Measurements from ENCODE around the gene OBSCN.

Gene OBSCN

DNA sequence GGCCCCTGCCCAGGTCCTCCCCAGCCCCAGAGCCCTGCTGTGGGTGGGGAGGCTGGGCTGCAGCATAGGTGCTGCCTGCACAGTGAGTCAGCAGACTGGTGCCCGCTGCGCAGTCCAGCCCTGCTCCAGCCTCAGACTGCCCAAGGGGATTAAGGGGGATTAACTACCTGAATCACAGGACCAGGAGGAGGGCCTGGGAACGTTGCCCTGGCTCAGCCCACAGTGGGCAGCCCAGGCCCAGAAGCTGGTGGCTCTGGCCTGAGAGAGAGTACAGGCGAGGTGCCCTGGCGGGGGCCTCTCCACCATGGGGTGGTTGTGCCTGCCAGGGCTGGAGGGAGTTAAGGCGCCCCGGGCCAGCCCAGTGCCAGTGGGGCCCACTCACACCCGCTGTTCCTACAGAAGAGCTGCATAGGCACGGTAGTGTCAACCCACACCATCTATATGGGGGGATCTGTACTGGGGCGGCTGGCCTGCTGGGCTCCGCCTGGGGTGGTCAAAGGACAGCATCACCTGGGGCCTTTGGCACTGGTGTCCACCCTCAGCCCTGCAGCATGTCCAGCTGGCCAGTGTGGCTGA lies 2.3 kb downstream of the OBSCN start:
- WGBS, 2 experiments (ENCODE audit: insufficient coverage in 2 of 2) = 96 to 97% methylated on average over 7 to 10 of the region's 11 CpGs
- no peaks in the 10 kb centered on the region for H3K9me3 ChIP-seq (ENCODE audit: control insufficient read depth, low read length)
- H3K4me3 ChIP-seq (ENCODE audit: extremely low read depth, insufficient read depth, low read length, poor library complexity, severe bottlenecking) = no peak overlapping the region
- H3K27ac ChIP-seq (ENCODE audit: low read depth, low read length, severe bottlenecking) = no peak overlapping the region
- peaks cover 2% of the 10 kb centered on the region for H3K4me1 ChIP-seq (ENCODE audit: control insufficient read depth, insufficient read depth, low read length, poor library complexity, severe bottlenecking)
- peaks cover 6% of the 10 kb centered on the region for H3K36me3 ChIP-seq (ENCODE audit: control insufficient read depth, insufficient read depth, low read length)

DNA sequence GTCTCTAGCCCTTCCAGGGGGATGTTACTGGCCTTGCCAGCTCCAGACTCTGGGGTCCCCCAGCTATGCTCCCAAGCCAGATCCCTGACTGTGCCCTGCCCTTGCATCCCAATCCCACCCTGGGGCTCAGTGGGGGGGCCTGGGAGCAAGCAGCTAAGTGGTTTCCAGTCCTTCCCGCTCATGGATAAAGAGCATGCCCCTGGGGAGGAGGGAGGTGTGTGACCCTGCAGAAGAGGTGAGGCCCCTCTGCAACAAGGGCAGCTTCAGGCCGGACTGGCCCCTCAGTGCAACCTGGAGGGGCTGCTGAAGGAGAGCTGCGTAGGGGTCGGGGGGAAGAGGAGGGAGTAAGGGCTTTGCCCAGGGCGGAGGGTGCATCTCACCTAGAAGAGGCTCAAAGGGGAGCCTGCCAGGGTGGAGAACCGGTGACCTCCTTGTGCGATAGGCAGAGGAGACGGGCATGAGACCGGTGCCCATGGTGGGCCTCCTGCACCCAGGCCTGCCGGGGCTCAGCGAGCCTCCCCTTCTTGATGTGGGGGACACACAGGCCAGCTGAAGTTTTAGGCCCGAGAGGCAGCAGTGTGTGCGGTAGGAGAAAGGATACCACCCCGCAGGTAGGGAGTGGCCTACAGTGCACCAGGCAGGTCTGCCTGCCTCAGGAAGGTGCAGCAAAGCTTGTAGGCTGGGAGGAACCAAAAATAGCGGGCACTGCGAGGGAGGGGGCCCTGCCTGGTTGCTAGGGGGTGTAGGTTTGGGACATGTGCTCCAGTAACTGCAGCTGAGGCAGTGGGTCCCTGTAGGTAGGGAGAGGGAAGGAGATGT lies 3.1 kb downstream of the OBSCN start:
- WGBS, 2 experiments (ENCODE audit: insufficient coverage in 2 of 2) = 88% methylated on average over 9 to 12 of the region's 16 CpGs
- Histone ChIP-seq H3K27ac (ENCODE audit: low read depth, low read length, severe bottlenecking) (no peak overlapping the region), H3K4me1 (ENCODE audit: control insufficient read depth, insufficient read depth, low read length, poor library complexity, severe bottlenecking) (peaks cover 2% of the 10 kb centered on the region), H3K36me3 (ENCODE audit: control insufficient read depth, insufficient read depth, low read length) (peaks cover 6% of the 10 kb centered on the region), H3K4me3 (ENCODE audit: extremely low read depth, insufficient read depth, low read length, poor library complexity, severe bottlenecking) (no peak overlapping the region), H3K9me3 (ENCODE audit: control insufficient read depth, low read length) (no peaks in the 10 kb centered on the region)

DNA sequence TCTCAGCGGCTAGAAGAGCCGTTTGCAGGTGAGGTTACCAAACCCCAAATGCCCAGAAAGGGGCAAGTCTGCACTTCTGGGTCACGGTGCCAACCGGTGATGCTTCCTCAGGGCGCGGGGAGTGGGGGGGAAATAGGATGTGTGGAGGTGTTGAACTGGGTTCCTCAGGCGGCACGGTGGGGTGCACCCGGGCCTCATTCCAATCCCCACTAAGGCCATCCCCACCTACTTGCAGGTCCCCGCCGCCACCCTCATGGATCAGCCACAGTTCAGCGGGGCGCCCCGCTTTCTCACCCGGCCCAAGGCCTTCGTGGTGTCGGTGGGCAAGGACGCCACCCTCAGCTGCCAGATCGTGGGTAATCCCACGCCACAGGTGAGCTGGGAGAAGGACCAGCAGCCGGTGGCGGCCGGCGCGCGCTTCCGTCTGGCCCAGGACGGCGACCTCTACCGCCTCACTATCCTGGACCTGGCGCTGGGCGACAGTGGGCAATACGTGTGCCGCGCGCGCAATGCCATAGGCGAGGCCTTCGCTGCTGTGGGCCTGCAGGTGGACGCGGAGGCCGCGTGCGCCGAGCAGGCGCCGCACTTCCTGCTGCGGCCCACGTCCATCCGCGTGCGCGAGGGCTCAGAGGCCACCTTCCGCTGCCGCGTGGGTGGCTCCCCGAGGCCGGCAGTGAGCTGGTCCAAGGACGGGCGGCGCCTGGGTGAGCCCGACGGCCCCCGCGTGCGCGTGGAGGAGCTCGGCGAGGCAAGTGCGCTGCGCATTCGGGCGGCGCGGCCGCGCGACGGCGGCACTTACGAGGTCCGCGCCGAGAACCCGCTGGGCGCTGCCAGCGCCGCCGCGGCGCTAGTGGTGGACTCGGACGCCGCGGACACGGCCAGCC lies 3.9 kb downstream of the OBSCN start:
- 97 to 98% methylated on average over 78 to 86 of the region's 96 CpGs for WGBS, 2 experiments (ENCODE audit: insufficient coverage in 2 of 2)
- Histone ChIP-seq H3K36me3 (ENCODE audit: control insufficient read depth, insufficient read depth, low read length) (peaks cover 9% of the 10 kb centered on the region), H3K4me3 (ENCODE audit: extremely low read depth, insufficient read depth, low read length, poor library complexity, severe bottlenecking) (no peak overlapping the region), H3K27ac (ENCODE audit: low read depth, low read length, severe bottlenecking) (no peak overlapping the region), H3K4me1 (ENCODE audit: control insufficient read depth, insufficient read depth, low read length, poor library complexity, severe bottlenecking) (peaks cover 2% of the 10 kb centered on the region), H3K9me3 (ENCODE audit: control insufficient read depth, low read length) (no peaks in the 10 kb centered on the region)

DNA sequence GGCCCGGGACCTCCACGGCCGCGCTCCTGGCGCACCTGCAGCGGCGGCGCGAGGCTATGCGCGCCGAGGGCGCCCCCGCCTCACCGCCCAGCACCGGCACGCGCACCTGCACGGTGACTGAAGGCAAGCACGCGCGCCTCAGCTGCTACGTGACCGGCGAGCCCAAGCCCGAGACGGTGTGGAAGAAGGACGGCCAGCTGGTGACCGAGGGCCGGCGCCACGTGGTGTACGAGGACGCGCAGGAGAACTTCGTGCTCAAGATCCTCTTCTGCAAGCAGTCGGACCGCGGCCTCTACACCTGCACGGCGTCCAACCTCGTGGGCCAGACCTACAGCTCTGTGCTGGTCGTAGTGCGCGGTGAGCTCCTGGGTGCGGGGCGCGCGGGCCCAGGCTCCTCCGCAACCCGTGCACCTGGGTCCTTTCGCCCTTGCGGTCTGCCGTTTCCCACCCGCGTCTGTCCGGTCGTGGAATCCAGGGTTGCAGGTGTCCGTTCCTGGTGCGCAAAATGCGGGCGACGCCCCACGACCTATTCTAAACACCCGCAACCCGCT lies 4.6 kb downstream of the OBSCN start:
- no peak overlapping the region for H3K27ac ChIP-seq (ENCODE audit: low read depth, low read length, severe bottlenecking)
- 81 to 88% methylated on average over 49 to 58 of the region's 66 CpGs for WGBS, 2 experiments (ENCODE audit: insufficient coverage in 2 of 2)
- H3K36me3 ChIP-seq (ENCODE audit: control insufficient read depth, insufficient read depth, low read length) = peaks cover 12% of the 10 kb centered on the region
- no peaks in the 10 kb centered on the region for H3K9me3 ChIP-seq (ENCODE audit: control insufficient read depth, low read length)
- peaks cover 2% of the 10 kb centered on the region for H3K4me1 ChIP-seq (ENCODE audit: control insufficient read depth, insufficient read depth, low read length, poor library complexity, severe bottlenecking)
- H3K4me3 ChIP-seq (ENCODE audit: extremely low read depth, insufficient read depth, low read length, poor library complexity, severe bottlenecking) = peak overlapping the region; percentile 61

DNA sequence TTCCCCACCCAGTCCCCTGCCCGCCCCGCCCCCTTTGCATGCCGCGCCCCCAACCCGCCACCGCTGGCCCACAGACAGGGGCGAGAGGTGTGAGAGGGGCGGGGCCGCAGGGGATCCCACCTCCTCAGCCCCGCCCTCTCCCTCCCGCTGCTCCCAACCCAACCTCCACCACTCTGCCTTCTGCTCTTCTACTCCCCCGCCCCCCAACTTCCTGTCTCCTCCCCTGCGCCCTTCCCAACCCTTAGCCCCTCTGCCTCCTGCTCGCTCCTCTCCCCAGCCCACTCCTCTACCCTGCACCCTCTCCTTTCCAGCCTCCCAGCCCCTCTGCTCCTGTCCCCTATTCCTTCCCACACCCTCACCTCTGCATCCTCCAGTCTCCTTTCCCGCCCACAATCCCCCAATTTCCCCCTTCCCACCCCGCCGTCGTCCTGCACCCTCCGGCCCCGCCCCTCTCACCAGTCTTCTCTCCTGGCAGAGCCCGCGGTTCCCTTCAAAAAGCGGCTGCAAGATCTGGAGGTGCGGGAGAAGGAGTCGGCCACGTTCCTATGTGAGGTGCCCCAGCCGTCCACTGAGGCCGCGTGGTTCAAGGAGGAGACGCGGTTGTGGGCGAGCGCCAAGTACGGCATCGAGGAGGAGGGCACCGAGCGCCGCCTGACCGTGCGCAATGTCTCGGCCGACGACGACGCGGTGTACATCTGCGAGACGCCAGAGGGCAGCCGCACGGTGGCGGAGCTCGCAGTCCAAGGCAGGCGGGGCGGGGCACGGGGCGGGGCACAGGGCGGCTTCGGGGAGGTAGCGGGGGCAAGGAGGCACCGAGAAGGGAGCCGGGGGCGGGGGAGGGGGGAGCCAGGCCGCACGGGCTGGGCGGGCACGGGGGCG lies 5.4 kb downstream of the OBSCN start:
- 0 to 1% methylated on average over 27 to 42 of the region's 67 CpGs for WGBS, 2 experiments (ENCODE audit: insufficient coverage in 2 of 2)

DNA sequence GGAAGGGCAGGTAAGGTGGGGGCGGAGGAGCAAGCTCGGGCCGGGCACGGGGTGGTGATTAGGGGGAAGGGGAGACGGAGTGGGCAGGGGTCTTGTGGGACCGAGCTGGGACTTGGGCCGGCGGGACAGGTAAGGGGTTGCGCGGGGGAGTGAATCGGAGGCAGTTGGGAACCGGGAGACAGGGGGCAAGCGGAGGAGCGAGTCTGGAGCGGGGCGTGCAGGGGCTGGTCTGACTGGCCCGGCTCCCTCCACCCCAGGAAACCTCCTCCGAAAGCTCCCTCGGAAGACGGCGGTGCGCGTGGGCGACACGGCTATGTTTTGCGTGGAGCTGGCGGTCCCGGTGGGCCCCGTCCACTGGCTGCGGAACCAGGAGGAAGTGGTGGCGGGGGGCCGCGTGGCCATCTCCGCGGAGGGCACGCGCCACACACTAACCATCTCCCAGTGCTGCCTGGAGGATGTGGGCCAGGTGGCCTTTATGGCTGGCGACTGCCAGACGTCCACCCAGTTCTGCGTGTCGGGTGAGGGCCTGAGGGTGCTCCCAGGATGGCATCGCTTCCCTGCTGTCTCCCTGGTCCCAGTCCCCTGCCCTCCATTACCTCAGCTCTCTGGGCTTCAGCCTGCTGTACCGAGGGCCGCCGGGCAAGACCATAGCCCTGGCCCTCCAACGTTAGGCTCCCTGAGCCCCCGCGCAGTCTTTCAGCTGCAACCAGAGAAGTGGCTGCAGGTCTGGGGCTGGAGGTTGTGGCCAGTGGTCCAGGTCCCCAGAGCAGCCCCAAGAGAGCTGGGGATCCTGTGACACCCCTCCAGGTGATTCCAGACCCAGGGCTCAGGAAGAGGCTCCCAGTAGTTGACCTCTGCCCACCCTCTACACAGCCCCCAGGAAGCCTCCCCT lies 6.3 kb downstream of the OBSCN start:
- Histone ChIP-seq H3K4me1 (ENCODE audit: control insufficient read depth, insufficient read depth, low read length, poor library complexity, severe bottlenecking) (no peaks in the 10 kb centered on the region), H3K4me3 (ENCODE audit: extremely low read depth, insufficient read depth, low read length, poor library complexity, severe bottlenecking) (peak overlapping the region; percentile 61), H3K36me3 (ENCODE audit: control insufficient read depth, insufficient read depth, low read length) (peaks cover 28% of the 10 kb centered on the region), H3K9me3 (ENCODE audit: control insufficient read depth, low read length) (no peaks in the 10 kb centered on the region), H3K27ac (ENCODE audit: low read depth, low read length, severe bottlenecking) (no peak overlapping the region)
- WGBS, 2 experiments (ENCODE audit: insufficient coverage in 2 of 2) = 32 to 33% methylated on average over 33 to 44 of the region's 48 CpGs

More for the DNA sequence above, 5.4 kb downstream of the OBSCN start:
- Histone ChIP-seq H3K36me3 (ENCODE audit: control insufficient read depth, insufficient read depth, low read length) (peaks cover 19% of the 10 kb centered on the region), H3K4me3 (ENCODE audit: extremely low read depth, insufficient read depth, low read length, poor library complexity, severe bottlenecking) (peak overlapping the region; percentile 61), H3K4me1 (ENCODE audit: control insufficient read depth, insufficient read depth, low read length, poor library complexity, severe bottlenecking) (peaks cover 2% of the 10 kb centered on the region), H3K9me3 (ENCODE audit: control insufficient read depth, low read length) (no peaks in the 10 kb centered on the region), H3K27ac (ENCODE audit: low read depth, low read length, severe bottlenecking) (peak overlapping the region; percentile 36)

DNA sequence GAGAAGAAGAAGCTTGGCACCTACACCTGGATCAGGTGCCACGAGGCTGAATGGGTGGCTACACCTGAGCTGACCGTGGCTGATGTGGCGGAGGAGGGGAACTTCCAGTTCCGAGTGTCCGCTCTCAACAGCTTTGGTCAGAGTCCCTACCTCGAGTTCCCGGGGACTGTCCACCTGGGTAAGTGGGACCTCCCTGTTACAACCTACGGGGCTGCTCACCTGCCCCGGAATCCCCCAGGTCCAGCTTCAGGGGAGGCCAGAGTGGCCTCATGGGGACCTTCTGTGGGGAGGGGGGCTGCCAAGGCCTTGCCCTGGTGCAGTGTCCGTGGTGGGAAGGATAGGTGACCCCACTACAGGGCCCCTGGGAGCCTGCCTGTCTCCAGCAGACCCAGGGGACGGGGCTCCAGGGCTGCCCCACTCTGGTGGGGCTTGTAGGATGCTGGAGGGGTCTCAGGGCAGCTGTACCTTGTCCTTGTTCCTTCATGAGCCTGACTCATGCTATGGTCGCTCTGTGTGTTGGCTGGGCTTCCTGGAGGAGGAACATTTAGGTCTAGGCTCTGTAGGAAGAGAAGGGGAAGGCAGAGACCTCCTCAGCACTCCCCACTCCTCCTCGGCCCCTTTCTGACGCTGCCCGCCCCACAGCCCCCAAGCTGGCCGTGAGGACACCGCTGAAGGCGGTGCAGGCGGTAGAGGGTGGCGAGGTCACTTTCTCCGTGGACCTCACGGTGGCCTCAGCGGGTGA lies 7.2 kb downstream of the OBSCN start:
- Histone ChIP-seq H3K36me3 (ENCODE audit: control insufficient read depth, insufficient read depth, low read length) (peaks cover 38% of the 10 kb centered on the region), H3K9me3 (ENCODE audit: control insufficient read depth, low read length) (no peaks in the 10 kb centered on the region), H3K4me3 (ENCODE audit: extremely low read depth, insufficient read depth, low read length, poor library complexity, severe bottlenecking) (no peak overlapping the region), H3K27ac (ENCODE audit: low read depth, low read length, severe bottlenecking) (no peak overlapping the region), H3K4me1 (ENCODE audit: control insufficient read depth, insufficient read depth, low read length, poor library complexity, severe bottlenecking) (no peaks in the 10 kb centered on the region)
- WGBS, 2 experiments (ENCODE audit: insufficient coverage in 2 of 2) = 94 to 96% methylated on average over 10 to 22 of the region's 23 CpGs

DNA sequence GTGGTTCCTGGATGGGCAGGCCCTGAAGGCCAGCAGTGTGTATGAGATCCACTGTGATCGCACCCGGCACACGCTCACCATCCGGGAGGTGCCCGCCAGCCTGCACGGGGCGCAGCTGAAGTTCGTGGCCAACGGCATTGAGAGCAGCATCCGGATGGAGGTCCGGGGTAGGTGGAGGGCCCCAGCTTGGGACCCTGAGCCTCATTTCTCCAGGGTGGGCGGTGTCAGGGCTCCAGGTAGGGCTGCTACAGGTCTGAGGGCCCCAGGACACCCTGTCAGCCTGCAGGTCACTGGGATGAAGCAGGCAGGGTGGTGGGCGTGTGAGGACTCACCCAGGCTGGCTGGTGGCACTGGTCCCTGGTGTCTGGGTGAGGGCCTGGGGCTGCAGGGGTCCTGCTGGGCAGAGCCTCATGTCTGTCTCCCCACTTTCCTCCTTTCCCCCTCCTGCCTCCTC lies 7.8 kb downstream of the OBSCN start:
- Histone ChIP-seq H3K9me3 (ENCODE audit: control insufficient read depth, low read length) (no peaks in the 10 kb centered on the region), H3K4me3 (ENCODE audit: extremely low read depth, insufficient read depth, low read length, poor library complexity, severe bottlenecking) (no peak overlapping the region), H3K36me3 (ENCODE audit: control insufficient read depth, insufficient read depth, low read length) (peaks cover 44% of the 10 kb centered on the region), H3K4me1 (ENCODE audit: control insufficient read depth, insufficient read depth, low read length, poor library complexity, severe bottlenecking) (no peaks in the 10 kb centered on the region), H3K27ac (ENCODE audit: low read depth, low read length, severe bottlenecking) (no peak overlapping the region)
- 96 to 99% methylated on average over 12 to 13 of the region's 13 CpGs for WGBS, 2 experiments (ENCODE audit: insufficient coverage in 2 of 2)

All from mesodermal cell (in vitro differentiated cells).